ENCODE results near the gene RAPGEF2.

Gene RAPGEF2

GRCh38 chr4:159134429-159134828, 31.6 kb downstream of the RAPGEF2 start:
- DNase-seq (ENCODE audit: low read depth): no peak

- DNase-seq (ENCODE audit: low read depth): no peak
Measured at GRCh38 chr4:159137176-159137575, 34.3 kb downstream of the RAPGEF2 start.

- no peak for DNase-seq (ENCODE audit: low read depth)
Measured at GRCh38 chr4:159138436-159138835, 35.6 kb downstream of the RAPGEF2 start.

- no peak for DNase-seq (ENCODE audit: low read depth)
Measured at GRCh38 chr4:159141193-159141592, 38.3 kb downstream of the RAPGEF2 start.

- DNase-seq (ENCODE audit: low read depth): no peak
Measured at GRCh38 chr4:159142241-159142640, 39.4 kb downstream of the RAPGEF2 start.

GRCh38 chr4:159142681-159143384, 40.0 kb downstream of the RAPGEF2 start:
- DNase-seq (ENCODE audit: low read depth): no peak

- no peak for DNase-seq (ENCODE audit: low read depth)
Measured at GRCh38 chr4:159143687-159144086, 40.8 kb downstream of the RAPGEF2 start.

GRCh38 chr4:159144112-159144694, 41.3 kb downstream of the RAPGEF2 start:
- no peak for DNase-seq (ENCODE audit: low read depth)

- no peak for DNase-seq (ENCODE audit: low read depth)
Measured at GRCh38 chr4:159145318-159145991, 42.6 kb downstream of the RAPGEF2 start.

GRCh38 chr4:159145992-159146330, 43.1 kb downstream of the RAPGEF2 start:
- no peak for DNase-seq (ENCODE audit: low read depth)

GRCh38 chr4:159146488-159146887, 43.6 kb downstream of the RAPGEF2 start:
- no peak for DNase-seq (ENCODE audit: low read depth)

GRCh38 chr4:159148441-159148840, 45.6 kb downstream of the RAPGEF2 start:
- no peak for DNase-seq (ENCODE audit: low read depth)

- DNase-seq (ENCODE audit: low read depth): no peak
Measured at GRCh38 chr4:159149666-159150065, 46.8 kb downstream of the RAPGEF2 start.

GRCh38 chr4:159150396-159150795, 47.5 kb downstream of the RAPGEF2 start:
- no peak for DNase-seq (ENCODE audit: low read depth)

- no peak for DNase-seq (ENCODE audit: low read depth)
Measured at GRCh38 chr4:159150821-159151390, 48.0 kb downstream of the RAPGEF2 start.

- DNase-seq (ENCODE audit: low read depth): no peak
Measured at GRCh38 chr4:159151689-159152088, 48.8 kb downstream of the RAPGEF2 start.

GRCh38 chr4:159152181-159152580, 49.3 kb downstream of the RAPGEF2 start:
- no peak for DNase-seq (ENCODE audit: low read depth)

- DNase-seq (ENCODE audit: low read depth): no peak
Measured at GRCh38 chr4:159153669-159154068, 50.8 kb downstream of the RAPGEF2 start.

GRCh38 chr4:159155119-159155518, 52.2 kb downstream of the RAPGEF2 start:
- DNase-seq (ENCODE audit: low read depth): no peak

- DNase-seq (ENCODE audit: low read depth): no peak
Measured at GRCh38 chr4:159158083-159158617, 55.3 kb downstream of the RAPGEF2 start.

- DNase-seq (ENCODE audit: low read depth): no peak
Measured at GRCh38 chr4:159158985-159159384, 56.1 kb downstream of the RAPGEF2 start.

GRCh38 chr4:159159611-159160010, 56.7 kb downstream of the RAPGEF2 start:
- no peak for DNase-seq (ENCODE audit: low read depth)

GRCh38 chr4:159160242-159160641, 57.4 kb downstream of the RAPGEF2 start:
- no peak for DNase-seq (ENCODE audit: low read depth)
